ENCODE measurements around the gene GCNT1.

Gene GCNT1

GRCh38 chr9:76500061-76500460 is 41.1 kb downstream of the GCNT1 start:
- no peak for DNase-seq (ENCODE audit: low read depth)
- no peak overlapping the region for H3K4me3 ChIP-seq (ENCODE audit: low read length)
- TF ChIP-seq CTCF (conservative IDR thresholded peaks at IDR 0.05; ENCODE audit: low read length): no peak

- no peak for TF ChIP-seq CTCF (conservative IDR thresholded peaks at IDR 0.05; ENCODE audit: low read length)
- no peak overlapping the region for H3K4me3 ChIP-seq (ENCODE audit: low read length)
- no peak for DNase-seq (ENCODE audit: low read depth)
Observed at GRCh38 chr9:76502746-76503145, 43.8 kb downstream of the GCNT1 start.

GRCh38 chr9:76510041-76510440 is 51.1 kb downstream of the GCNT1 start:
- no peak for TF ChIP-seq CTCF (conservative IDR thresholded peaks at IDR 0.05; ENCODE audit: low read length)
- peak; percentile 77 for DNase-seq (ENCODE audit: low read depth)

GRCh38 chr9:76510446-76510845 is 51.5 kb downstream of the GCNT1 start:
- DNase-seq (ENCODE audit: low read depth): no peak
- no peak for TF ChIP-seq CTCF (conservative IDR thresholded peaks at IDR 0.05; ENCODE audit: low read length)
- H3K4me3 ChIP-seq (ENCODE audit: low read length): no peak overlapping the region

More at GRCh38 chr9:76510041-76510440, 51.1 kb downstream of the GCNT1 start:
- H3K4me3 ChIP-seq (ENCODE audit: low read length): no peak overlapping the region

GRCh38 chr9:76512826-76513225 is 53.8 kb downstream of the GCNT1 start:
- H3K4me3 ChIP-seq (ENCODE audit: low read length): no peak overlapping the region
- peak; percentile 58 for DNase-seq (ENCODE audit: low read depth)
- no peak for TF ChIP-seq CTCF (conservative IDR thresholded peaks at IDR 0.05; ENCODE audit: low read length)

GRCh38 chr9:76516350-76516749 is 57.4 kb downstream of the GCNT1 start:
- no peak for TF ChIP-seq CTCF (conservative IDR thresholded peaks at IDR 0.05; ENCODE audit: low read length)
- DNase-seq (ENCODE audit: low read depth): no peak
- H3K4me3 ChIP-seq (ENCODE audit: low read length): no peak overlapping the region

- TF ChIP-seq CTCF (conservative IDR thresholded peaks at IDR 0.05; ENCODE audit: low read length): no peak
- DNase-seq (ENCODE audit: low read depth): no peak
- H3K4me3 ChIP-seq (ENCODE audit: low read length): no peak overlapping the region
Observed at GRCh38 chr9:76516871-76517270, 57.9 kb downstream of the GCNT1 start.
